ENCODE measurements around the gene PEPD.
"Not testable (repeated sequence)": the region's sequence is repeated elsewhere in the genome, so short reads cannot be mapped to it uniquely, and the experiment has no call there.

The PEPD gene

GRCh38 chr19:33559996-33560395 lies 38.4 kb upstream of the PEPD start:
- no peak for TF ChIP-seq CTCF (conservative IDR thresholded peaks at IDR 0.05; ENCODE audit: control insufficient read depth, insufficient read depth, low read depth, low read length)
- no peak overlapping the region for H3K4me3 ChIP-seq (ENCODE audit: control insufficient read depth, low read depth, low read length)
- DNase-seq (ENCODE audit: low read depth), result no peak

- TF ChIP-seq CTCF (conservative IDR thresholded peaks at IDR 0.05; ENCODE audit: control insufficient read depth, insufficient read depth, low read depth, low read length), result no peak
- peak; percentile 3 for DNase-seq (ENCODE audit: low read depth)
- no peak overlapping the region for H3K4me3 ChIP-seq (ENCODE audit: control insufficient read depth, low read depth, low read length)
Measured at GRCh38 chr19:33558856-33559255, 37.3 kb upstream of the PEPD start.

- no peak for TF ChIP-seq CTCF (conservative IDR thresholded peaks at IDR 0.05; ENCODE audit: control insufficient read depth, insufficient read depth, low read depth, low read length)
- DNase-seq (ENCODE audit: low read depth), result no peak
- no peak overlapping the region for H3K4me3 ChIP-seq (ENCODE audit: control insufficient read depth, low read depth, low read length)
Measured at GRCh38 chr19:33558151-33558550, 36.6 kb upstream of the PEPD start.

GRCh38 chr19:33557720-33558119 lies 36.1 kb upstream of the PEPD start:
- no peak overlapping the region for H3K4me3 ChIP-seq (ENCODE audit: control insufficient read depth, low read depth, low read length)
- TF ChIP-seq CTCF (conservative IDR thresholded peaks at IDR 0.05; ENCODE audit: control insufficient read depth, insufficient read depth, low read depth, low read length), result no peak
- DNase-seq (ENCODE audit: low read depth), result no peak

- no peak for TF ChIP-seq CTCF (conservative IDR thresholded peaks at IDR 0.05; ENCODE audit: control insufficient read depth, insufficient read depth, low read depth, low read length)
- no peak for DNase-seq (ENCODE audit: low read depth)
- no peak overlapping the region for H3K4me3 ChIP-seq (ENCODE audit: control insufficient read depth, low read depth, low read length)
Measured at GRCh38 chr19:33557196-33557595, 35.6 kb upstream of the PEPD start.

GRCh38 chr19:33556261-33556660 lies 34.7 kb upstream of the PEPD start:
- no peak for DNase-seq (ENCODE audit: low read depth)
- H3K4me3 ChIP-seq (ENCODE audit: control insufficient read depth, low read depth, low read length), result no peak overlapping the region
- TF ChIP-seq CTCF (conservative IDR thresholded peaks at IDR 0.05; ENCODE audit: control insufficient read depth, insufficient read depth, low read depth, low read length), result no peak

GRCh38 chr19:33555726-33556125 lies 34.1 kb upstream of the PEPD start:
- DNase-seq (ENCODE audit: low read depth); H3K4me3 ChIP-seq (ENCODE audit: control insufficient read depth, low read depth, low read length): not testable (repeated sequence)
